ENCODE results near the gene TFR2.
"Not testable (repeated sequence)": the region's sequence is repeated elsewhere in the genome, so short reads cannot be mapped to it uniquely, and the experiment has no call there.

Gene TFR2

DNA sequence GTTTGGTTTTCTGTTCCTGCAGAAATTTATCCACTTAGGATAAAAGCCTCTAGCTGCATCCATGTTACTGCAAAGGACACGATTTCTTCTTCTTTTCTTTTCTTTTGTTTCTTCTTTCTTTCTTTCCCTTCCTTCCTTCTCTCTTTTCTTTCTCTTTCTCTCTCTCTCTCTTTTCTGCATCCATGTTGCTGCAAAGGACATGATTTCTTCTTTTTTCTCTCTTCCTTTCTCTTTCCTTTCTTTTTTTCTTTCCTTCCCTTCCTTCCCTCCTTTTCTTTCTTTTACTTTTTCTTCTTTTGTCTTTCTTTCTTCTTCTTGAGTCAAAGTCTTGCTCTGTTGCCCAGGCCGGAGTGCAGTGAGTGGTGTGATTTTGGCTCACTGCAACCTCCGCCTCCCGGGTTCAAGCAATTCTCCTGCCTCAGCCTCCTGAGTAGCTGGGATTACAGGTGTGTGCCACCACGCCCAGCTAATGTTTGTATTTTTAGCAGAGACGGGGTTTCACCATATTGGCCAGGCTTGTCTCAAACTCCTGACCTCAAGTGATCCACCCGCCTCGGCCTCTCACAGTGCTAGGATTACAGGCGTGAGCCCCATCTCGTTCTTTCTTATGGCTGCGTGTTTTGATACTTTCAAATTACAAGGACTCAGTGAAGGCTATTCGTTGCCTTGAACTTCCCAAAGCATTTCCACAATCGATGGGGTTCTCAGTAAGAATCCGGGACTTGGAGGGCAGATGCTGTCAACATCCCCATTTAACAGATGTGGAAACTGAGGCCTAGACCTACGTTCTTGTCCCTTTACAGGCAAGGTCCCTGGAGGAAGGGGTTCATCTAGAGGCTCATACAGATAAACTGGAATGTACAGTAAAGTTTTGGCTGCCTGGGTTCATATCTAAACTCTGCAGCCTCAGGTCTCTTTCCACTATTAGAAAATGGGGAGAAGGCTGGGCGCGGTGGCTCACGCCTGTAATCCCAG lies 30.3 kb upstream of the TFR2 start:
- DNase-seq (ENCODE audit: extremely low read depth, low read depth): no peak
- TF ChIP-seq, protein P1, sequence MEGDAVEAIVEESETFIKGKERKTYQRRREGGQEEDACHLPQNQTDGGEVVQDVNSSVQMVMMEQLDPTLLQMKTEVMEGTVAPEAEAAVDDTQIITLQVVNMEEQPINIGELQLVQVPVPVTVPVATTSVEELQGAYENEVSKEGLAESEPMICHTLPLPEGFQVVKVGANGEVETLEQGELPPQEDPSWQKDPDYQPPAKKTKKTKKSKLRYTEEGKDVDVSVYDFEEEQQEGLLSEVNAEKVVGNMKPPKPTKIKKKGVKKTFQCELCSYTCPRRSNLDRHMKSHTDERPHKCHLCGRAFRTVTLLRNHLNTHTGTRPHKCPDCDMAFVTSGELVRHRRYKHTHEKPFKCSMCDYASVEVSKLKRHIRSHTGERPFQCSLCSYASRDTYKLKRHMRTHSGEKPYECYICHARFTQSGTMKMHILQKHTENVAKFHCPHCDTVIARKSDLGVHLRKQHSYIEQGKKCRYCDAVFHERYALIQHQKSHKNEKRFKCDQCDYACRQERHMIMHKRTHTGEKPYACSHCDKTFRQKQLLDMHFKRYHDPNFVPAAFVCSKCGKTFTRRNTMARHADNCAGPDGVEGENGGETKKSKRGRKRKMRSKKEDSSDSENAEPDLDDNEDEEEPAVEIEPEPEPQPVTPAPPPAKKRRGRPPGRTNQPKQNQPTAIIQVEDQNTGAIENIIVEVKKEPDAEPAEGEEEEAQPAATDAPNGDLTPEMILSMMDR (IDR thresholded peaks at IDR 0.05; ENCODE audit: low read depth, low read length): no peak

DNA sequence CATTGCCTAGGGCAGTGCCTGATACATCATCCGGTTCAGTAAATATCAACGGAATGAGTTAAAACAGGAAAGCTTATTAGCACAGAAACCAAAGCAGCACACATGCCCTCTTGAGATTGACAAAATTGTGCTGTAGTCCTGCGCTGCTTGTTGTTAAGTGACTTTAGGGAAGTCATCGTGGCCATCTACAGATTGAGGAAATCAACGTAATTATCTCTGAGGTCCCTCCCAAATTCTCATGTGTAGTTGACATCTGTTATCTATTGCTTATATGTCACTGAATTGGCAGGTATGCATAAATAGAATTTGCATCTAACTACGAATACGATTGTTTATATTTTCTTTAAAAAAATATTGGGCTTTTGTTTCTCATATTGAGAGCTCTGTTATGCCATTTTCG lies 28.7 kb upstream of the TFR2 start:
- no peak for DNase-seq (ENCODE audit: extremely low read depth, low read depth)
- TF ChIP-seq, protein P1 (IDR thresholded peaks at IDR 0.05; ENCODE audit: low read depth, low read length): no peak

DNA sequence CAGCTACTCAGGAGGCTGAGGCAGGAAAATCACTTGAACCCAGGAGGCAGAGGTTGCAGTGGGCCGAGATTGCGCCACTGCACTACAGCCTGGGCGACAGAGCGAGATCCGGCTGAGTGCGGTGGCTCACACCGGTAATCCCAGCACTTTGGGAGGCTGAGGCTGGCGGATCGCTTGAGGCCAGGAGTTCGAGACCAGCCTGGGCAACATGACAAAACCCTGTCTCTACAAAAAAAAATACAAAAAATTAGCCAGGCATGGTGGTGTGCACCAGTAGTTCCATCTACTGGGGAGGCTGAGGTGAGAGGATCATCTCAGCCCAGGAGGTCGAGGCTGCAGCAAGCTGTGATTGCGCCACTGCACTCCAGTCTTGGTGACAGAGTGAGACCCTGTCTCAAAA lies 27.8 kb upstream of the TFR2 start:
- DNase-seq (ENCODE audit: extremely low read depth, low read depth): not testable (repeated sequence)

DNA sequence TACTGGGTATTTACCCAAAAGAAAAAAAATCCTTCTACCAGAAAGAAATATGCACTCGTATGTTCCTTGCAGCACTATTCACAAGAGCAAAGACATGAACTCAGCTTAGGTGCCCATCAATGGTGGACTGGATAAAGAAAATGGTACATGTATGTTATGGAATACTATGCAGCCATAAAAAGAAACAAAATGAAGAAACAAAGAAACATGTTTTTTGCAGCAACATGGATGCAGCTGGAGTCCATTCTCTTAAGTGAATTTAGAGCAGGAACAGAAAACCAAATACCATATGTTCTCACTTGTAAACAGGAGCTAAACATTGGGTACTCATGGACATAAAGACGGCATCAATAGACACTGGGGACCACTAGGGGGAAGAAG lies 26.7 kb upstream of the TFR2 start:
- DNase-seq (ENCODE audit: extremely low read depth, low read depth): no peak
- TF ChIP-seq, protein P1 (IDR thresholded peaks at IDR 0.05; ENCODE audit: low read depth, low read length): no peak

DNA sequence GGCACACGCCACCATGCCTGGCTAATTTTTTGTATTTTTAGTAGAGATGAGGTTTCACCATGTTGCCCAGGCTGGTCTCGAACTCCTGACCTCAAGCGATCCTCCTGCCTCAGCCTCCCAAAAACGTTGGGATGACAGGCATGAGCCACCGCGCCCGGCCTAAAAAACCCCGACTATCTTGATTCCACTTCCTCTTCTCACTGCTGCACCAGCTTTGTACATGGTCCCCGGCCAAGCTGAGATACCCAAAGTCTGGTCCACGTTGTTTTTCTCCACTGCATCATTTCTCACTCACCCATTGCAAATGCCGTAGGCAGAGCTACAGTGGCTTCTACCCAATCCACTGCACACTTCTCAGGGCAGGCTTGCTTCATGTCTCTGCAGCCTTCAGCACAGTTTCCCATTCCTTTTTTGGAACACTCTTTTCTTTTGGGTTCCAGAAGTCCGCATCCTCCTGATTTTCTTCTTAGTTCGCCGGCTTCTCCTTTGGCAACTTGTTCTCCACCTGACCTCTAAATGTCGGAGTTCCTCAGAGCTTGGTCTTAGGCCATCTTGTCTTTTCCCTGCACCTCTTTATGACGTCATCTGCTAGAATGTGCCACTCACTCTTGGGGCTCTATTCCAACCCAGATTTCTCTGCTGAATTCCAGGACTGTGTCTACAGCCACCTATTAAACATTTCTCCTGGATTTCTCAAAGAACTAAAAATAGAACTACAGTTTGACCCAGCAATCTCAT lies 26.1 kb upstream of the TFR2 start:
- DNase-seq (ENCODE audit: extremely low read depth, low read depth): no peak

DNA sequence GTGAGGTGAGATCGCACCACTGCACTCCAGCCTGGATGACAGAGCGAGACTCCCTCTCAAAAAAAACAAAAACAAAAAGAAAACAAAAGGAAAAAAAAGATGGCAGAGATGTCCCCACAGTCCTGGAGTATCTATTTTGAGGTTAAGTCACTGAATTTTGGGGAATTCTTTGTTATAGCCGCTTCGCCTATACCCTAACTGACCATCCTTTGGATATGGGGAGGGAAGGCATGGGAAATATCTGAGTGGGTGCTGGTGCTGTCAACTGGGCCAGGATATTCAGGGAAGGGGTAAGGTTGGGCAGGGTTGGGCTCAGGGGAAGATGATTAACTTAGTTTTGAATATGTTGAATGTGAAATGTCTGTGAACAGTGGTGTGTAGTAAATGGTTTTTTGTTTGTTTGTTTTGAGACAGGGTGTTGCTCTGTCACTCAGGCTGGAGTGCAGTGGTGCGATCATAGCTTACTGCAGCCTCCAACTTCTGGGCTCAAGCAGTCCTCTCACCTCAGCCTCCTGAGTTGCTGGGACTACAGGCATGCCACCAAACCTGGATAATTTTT lies 23.9 kb upstream of the TFR2 start:
- TF ChIP-seq, protein P1 (IDR thresholded peaks at IDR 0.05; ENCODE audit: low read depth, low read length): no peak
- DNase-seq (ENCODE audit: extremely low read depth, low read depth): no peak

More for the DNA sequence above, 26.1 kb upstream of the TFR2 start:
- TF ChIP-seq, protein P1 (IDR thresholded peaks at IDR 0.05; ENCODE audit: low read depth, low read length): no peak

DNA sequence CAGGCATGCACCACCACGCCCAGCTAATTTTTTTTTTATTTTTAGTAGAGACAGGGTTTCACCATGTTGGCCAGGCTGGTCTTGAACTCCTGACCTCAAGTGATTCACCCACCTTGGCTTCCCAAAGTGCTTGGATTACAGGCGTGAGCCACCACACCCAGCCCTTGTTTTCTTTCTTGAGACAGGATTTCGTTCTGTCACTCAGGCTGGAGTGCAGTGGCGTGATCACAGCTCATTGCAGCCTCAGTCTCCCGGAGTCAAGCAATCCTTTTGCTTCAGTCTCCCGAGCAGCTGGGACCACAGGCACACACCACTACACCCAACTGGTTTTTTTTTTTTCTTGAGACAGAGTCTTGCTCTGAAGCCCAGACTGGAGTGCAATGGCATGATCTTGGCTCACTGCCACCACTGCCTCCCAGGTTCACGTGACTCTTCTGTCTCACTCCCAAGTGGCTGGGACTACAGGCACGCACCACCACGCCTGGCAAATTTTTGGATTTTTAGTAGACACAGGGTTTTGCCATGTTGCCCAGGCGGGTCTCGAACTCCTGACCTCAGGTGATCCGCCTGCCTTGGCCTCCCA lies 20.9 kb upstream of the TFR2 start:
- not testable (repeated sequence) for DNase-seq (ENCODE audit: extremely low read depth, low read depth)
